Fibroblast of lung (primary cell): ENCODE measurements around the gene ASB18. TPM values are rescaled to one million over a fixed set of nuclear protein-coding genes. Genes with fewer than 3 reads are reported as not detected.

Experiments used
- DNase-seq, 2 donors: peaks; one replicate each; pipeline versions ENCODE4 v3.0.0 to v3.0.0-alpha.2; 2010; ENCODE audit warnings: low read depth in 2 of 2
- H2AFZ ChIP-seq: 2 replicates; pipeline ENCODE4 v1.5.1; 2012; ENCODE audit warnings: low read length, control low read depth, inconsistent platforms
- H3K27ac ChIP-seq: 2 replicates; pipeline ENCODE4 v1.5.1; 2011; ENCODE audit warnings: low read length, control low read depth; ENCODE audit not compliant: insufficient read depth
- H3K27me3 ChIP-seq: 2 replicates; pipeline ENCODE4 v1.5.1; 2011; ENCODE audit warnings: mild to moderate bottlenecking, low read length; ENCODE audit not compliant: control insufficient read depth, insufficient read depth
- H3K36me3 ChIP-seq: 2 replicates; pipeline ENCODE4 v1.5.1; 2011; ENCODE audit warnings: low read length; ENCODE audit not compliant: control insufficient read depth, insufficient read depth
- H3K4me1 ChIP-seq: 2 replicates; pipeline ENCODE4 v1.5.1; 2011; ENCODE audit warnings: low read length; ENCODE audit not compliant: control insufficient read depth, insufficient read depth; ENCODE audit errors: extremely low read depth
- H3K4me2 ChIP-seq: 2 replicates; pipeline ENCODE4 v1.5.1; 2011; ENCODE audit warnings: low read length, control low read depth; ENCODE audit not compliant: insufficient read depth; ENCODE audit errors: extremely low read depth
- H3K4me3 ChIP-seq, 4 experiments: fragments of 200-600 bp in 1 of 4; sonication (generic) in 1 of 4; replicated peaks in 1 of 4; 2 replicates each; pipeline ENCODE4 v1.5.1; 2011 to 2016; ENCODE audit warnings: low read length in 4 of 4, low read depth in 3 of 4, mild to moderate bottlenecking in 3 of 4, control low read depth in 2 of 4, inconsistent platforms in 1 of 4, mixed read lengths in 1 of 4; ENCODE audit not compliant: insufficient read depth in 1 of 4; ENCODE audit errors: control extremely low read depth in 1 of 4
- H3K79me2 ChIP-seq: 2 replicates; pipeline ENCODE4 v1.5.1; 2012; ENCODE audit warnings: mild to moderate bottlenecking, low read length, inconsistent platforms; ENCODE audit not compliant: control insufficient read depth, insufficient read depth
- H3K9ac ChIP-seq: 2 replicates; pipeline ENCODE4 v1.5.1; 2011; ENCODE audit warnings: mild to moderate bottlenecking, low read length, control low read depth; ENCODE audit not compliant: insufficient read depth
- H3K9me3 ChIP-seq: 2 replicates; pipeline ENCODE4 v1.5.1; 2012; ENCODE audit warnings: low read depth, low read length; ENCODE audit not compliant: control insufficient read depth, insufficient read depth
- H4K20me1 ChIP-seq: 2 replicates; pipeline ENCODE4 v1.5.1; 2011; ENCODE audit warnings: low read length; ENCODE audit not compliant: control insufficient read depth, insufficient read depth; ENCODE audit errors: extremely low read depth
- EZH2 ChIP-seq: IDR thresholded peaks from 2 replicates; pipeline ENCODE4 v1.5.1; 2012; ENCODE audit warnings: low read length, control low read depth, mild to moderate bottlenecking; ENCODE audit errors: missing control alignments
- polyA plus RNA-seq, 2 donors: library from polyadenylated mRNA; depleted of rRNA in 1 of 2; stranded (reverse) in 1 of 2; unstranded in 1 of 2; fragments of >200 nt; gene quantifications; 2 replicates each; pipeline ENCODE4 v1.2.1, GENCODE V29; 2011 to 2012; ENCODE audit warnings: missing spikeins in 1 of 2
- total RNA-seq: library from RNA; depleted of rRNA; stranded (reverse); fragments of >200 nt; gene quantifications from 2 replicates; pipeline ENCODE4 v1.2.1, GENCODE V29; 2014
- TF ChIP-seq, protein P1 (sequence below), 2 donors: IDR thresholded peaks in 1 of 2; conservative IDR thresholded peaks in 1 of 2; 1 replicate in 1 of 2; 2 replicates in 1 of 2; pipeline ENCODE4 v1.5.1; 2011 to 2012; ENCODE audit warnings: low read length in 2 of 2, control low read depth in 1 of 2, inconsistent platforms in 1 of 2, low read depth in 1 of 2, mild to moderate bottlenecking in 1 of 2

Gene ASB18
- total and polyA plus RNA-seq, 2 donors (not counting 1 experiment from before 2014, with no cell fraction given), result not detected

DNA sequence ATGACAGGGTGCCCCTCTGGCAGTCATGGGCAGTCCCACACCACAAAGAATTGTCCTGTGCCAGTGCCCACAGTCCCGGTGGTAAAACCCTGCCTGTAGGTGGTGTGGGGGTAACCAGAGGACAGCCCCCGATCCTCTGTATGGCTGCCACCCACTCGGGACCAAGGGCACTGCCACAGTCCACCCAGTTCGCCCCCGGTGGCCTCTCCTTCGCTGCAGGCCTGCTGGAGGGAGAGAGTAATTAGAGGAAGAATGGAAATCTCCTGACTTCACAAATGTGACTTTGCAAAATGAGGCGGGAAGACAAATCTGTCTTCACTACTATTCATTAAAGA lies 107.4 kb downstream of the ASB18 start:
- H3K27me3 ChIP-seq, result peaks cover 15% of the 10 kb centered on the region
- no peaks in the 10 kb centered on the region for H3K79me2 ChIP-seq
- H3K36me3 ChIP-seq, result no peaks in the 10 kb centered on the region
- H3K27ac ChIP-seq, result no peak overlapping the region
- H2AFZ ChIP-seq, result no peak overlapping the region
- no peak overlapping the region for H3K4me3 ChIP-seq
- no peak overlapping the region for H3K4me2 ChIP-seq
- no peaks in the 10 kb centered on the region for H4K20me1 ChIP-seq
- H3K9ac ChIP-seq, result no peak overlapping the region
- TF ChIP-seq, protein P1, sequence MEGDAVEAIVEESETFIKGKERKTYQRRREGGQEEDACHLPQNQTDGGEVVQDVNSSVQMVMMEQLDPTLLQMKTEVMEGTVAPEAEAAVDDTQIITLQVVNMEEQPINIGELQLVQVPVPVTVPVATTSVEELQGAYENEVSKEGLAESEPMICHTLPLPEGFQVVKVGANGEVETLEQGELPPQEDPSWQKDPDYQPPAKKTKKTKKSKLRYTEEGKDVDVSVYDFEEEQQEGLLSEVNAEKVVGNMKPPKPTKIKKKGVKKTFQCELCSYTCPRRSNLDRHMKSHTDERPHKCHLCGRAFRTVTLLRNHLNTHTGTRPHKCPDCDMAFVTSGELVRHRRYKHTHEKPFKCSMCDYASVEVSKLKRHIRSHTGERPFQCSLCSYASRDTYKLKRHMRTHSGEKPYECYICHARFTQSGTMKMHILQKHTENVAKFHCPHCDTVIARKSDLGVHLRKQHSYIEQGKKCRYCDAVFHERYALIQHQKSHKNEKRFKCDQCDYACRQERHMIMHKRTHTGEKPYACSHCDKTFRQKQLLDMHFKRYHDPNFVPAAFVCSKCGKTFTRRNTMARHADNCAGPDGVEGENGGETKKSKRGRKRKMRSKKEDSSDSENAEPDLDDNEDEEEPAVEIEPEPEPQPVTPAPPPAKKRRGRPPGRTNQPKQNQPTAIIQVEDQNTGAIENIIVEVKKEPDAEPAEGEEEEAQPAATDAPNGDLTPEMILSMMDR (conservative IDR thresholded peaks at IDR 0.05 in 1 of 2, IDR thresholded peaks at IDR 0.05 in 1 of 2; ENCODE audit: low read depth in 1 of 2, low read length in 2 of 2), result no peak
- no peak for TF ChIP-seq EZH2
- no peak for DNase-seq
- no peaks in the 10 kb centered on the region for H3K4me1 ChIP-seq
- H3K9me3 ChIP-seq, result no peaks in the 10 kb centered on the region

DNA sequence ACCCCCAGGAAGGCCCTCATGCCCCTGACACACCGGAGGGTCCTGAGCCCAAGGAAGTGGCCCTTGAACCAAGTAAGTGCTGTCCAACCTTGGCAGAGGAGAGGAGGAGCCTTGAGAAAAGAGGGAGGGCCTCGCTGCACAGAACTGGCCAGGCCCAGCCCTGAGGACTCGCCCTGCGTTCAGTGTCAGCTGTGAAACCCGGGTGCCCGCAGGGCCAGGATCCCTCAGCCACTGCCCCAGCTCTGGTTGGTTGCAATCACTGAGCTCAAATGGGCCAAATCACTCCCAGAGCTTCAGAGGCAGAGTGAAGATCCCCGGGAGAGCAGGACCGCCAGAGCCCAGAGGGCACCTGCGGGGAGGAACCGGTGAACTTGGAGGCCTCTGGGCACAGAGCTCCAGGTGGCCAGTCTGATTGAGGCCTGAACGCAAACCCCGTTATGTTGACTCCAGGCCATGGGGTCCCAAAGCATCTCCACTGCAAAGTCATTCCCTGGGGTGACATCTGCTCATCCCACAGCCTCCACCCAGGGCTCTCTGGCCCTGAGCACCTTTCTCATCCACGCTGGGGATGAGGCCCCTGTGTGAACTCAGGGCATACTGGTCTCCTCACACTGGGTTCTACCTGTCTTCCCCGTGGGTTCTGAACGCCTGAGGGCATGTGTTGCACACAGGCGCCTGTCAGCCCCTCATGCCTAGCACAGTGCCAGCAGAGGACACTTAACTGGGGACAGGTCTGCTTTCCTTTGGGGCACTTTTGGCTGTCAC lies 107.9 kb downstream of the ASB18 start:
- Histone ChIP-seq H2AFZ (no peak overlapping the region), H3K4me1 (no peaks in the 10 kb centered on the region), H3K4me3 (no peak overlapping the region), H3K4me2 (no peak overlapping the region), H3K36me3 (no peaks in the 10 kb centered on the region), H3K27ac (no peak overlapping the region), H3K9me3 (no peaks in the 10 kb centered on the region), H3K79me2 (no peaks in the 10 kb centered on the region), H3K9ac (no peak overlapping the region), H4K20me1 (no peaks in the 10 kb centered on the region), H3K27me3 (peaks cover 12% of the 10 kb centered on the region)
- no peak for DNase-seq
- TF ChIP-seq, protein P1 (conservative IDR thresholded peaks at IDR 0.05 in 1 of 2, IDR thresholded peaks at IDR 0.05 in 1 of 2; ENCODE audit: low read depth in 1 of 2, low read length in 2 of 2), result no peak
- TF ChIP-seq EZH2, result no peak

DNA sequence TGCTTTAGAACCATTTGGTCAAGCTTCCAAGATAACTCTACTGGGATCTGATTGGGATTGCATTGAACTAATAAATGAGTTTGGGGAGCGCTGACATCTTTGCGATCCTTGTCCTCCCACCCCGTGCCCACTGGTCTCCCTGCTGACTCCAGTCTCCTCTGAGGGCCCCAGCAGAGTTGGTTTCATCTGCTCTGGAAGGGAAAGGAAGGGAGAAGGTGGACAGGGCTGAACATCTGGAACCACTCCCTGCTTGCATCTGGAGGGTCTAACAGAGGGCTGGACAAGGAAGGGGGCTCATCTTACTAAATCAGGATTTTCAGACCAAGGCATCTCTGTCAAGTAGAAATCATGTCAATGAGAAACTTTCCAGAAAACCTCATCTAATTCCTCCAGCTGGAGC lies 108.8 kb downstream of the ASB18 start:
- Histone ChIP-seq H4K20me1 (no peaks in the 10 kb centered on the region), H3K79me2 (no peaks in the 10 kb centered on the region), H3K27me3 (peaks cover 7% of the 10 kb centered on the region), H3K9ac (no peak overlapping the region), H3K4me3 (no peak overlapping the region), H3K27ac (no peak overlapping the region), H3K4me2 (no peak overlapping the region), H3K36me3 (no peaks in the 10 kb centered on the region), H3K9me3 (no peaks in the 10 kb centered on the region), H3K4me1 (no peaks in the 10 kb centered on the region), H2AFZ (no peak overlapping the region)
- no peak for DNase-seq
- TF ChIP-seq, protein P1 (conservative IDR thresholded peaks at IDR 0.05 in 1 of 2, IDR thresholded peaks at IDR 0.05 in 1 of 2; ENCODE audit: low read depth in 1 of 2, low read length in 2 of 2), result no peak
- TF ChIP-seq EZH2, result no peak
